Muscle of leg (tissue), 11 donors: ENCODE data around the gene ZNF268. TPM values are rescaled to one million over a fixed set of nuclear protein-coding genes. Genes with fewer than 3 reads are reported as not detected.

ENCODE experiments used
- DNase-seq: peaks from one replicate; pipeline ENCODE4 v3.0.0; 2013
- H3K27ac ChIP-seq: one replicate; pipeline ENCODE4 v1.5.1; 2013; ENCODE audit warnings: mild to moderate bottlenecking, low read length, control low read depth
- H3K27me3 ChIP-seq: one replicate; pipeline ENCODE4 v1.6.1; 2013; ENCODE audit warnings: low read length; ENCODE audit not compliant: control insufficient read depth, insufficient read depth
- H3K36me3 ChIP-seq: one replicate; pipeline ENCODE4 v1.6.1; 2013; ENCODE audit warnings: low read length; ENCODE audit not compliant: control insufficient read depth, insufficient read depth
- H3K4me1 ChIP-seq: one replicate; pipeline ENCODE4 v1.6.1; 2013; ENCODE audit warnings: low read length; ENCODE audit not compliant: control insufficient read depth, insufficient read depth
- H3K4me3 ChIP-seq: one replicate; pipeline ENCODE4 v1.5.1; 2013; ENCODE audit warnings: low read length, control low read depth
- H3K9me3 ChIP-seq: replicated peaks from 2 replicates; pipeline ENCODE4 v1.6.1; 2013; ENCODE audit warnings: low read depth, low read length; ENCODE audit not compliant: control insufficient read depth
- WGBS: methylation state at CpG from one replicate; pipeline ENCODE4 v1.1.5; 2013; ENCODE audit warnings: missing lambda C conversion rate; ENCODE audit not compliant: insufficient coverage; 5-methylcytosine and 5-hydroxymethylcytosine counted together
- polyA plus RNA-seq, 8 donors: library from polyadenylated mRNA; unstranded; fragments of 120-200 nt; gene quantifications; one replicate each; pipeline versions ENCODE4 v1.2.1 to v1.2.3, GENCODE V29; 2013; ENCODE audit warnings: inconsistent platforms in 1 of 8, low replicate concordance in 1 of 8; ENCODE audit not compliant: insufficient read length in 8 of 8, insufficient read depth in 1 of 8
- total RNA-seq: library from RNA; stranded (reverse); fragments of 120-200 nt; gene quantifications from one replicate; pipeline ENCODE4 v1.2.4, GENCODE V29; 2013

The ZNF268 gene
- total and polyA plus RNA-seq, 9 donors, result 6.1 to 17.4 (median 9.5) TPM

GRCh38 chr12:133192847-133193246, 11.6 kb downstream of the ZNF268 start:
- H3K4me1 ChIP-seq, result no peaks in the 10 kb centered on the region
- H3K27me3 ChIP-seq, result no peaks in the 10 kb centered on the region
- H3K4me3 ChIP-seq, result no peak overlapping the region
- DNase-seq, result no peak
- H3K27ac ChIP-seq, result no peak overlapping the region
- 94% methylated on average over 2 of the region's 5 CpGs for WGBS
- H3K9me3 ChIP-seq, result peaks cover 69% of the 10 kb centered on the region
- peaks cover 73% of the 10 kb centered on the region for H3K36me3 ChIP-seq

GRCh38 chr12:133201888-133202287, 20.6 kb downstream of the ZNF268 start:
- Histone ChIP-seq H3K4me1 (no peaks in the 10 kb centered on the region), H3K9me3 (peaks cover 60% of the 10 kb centered on the region), H3K4me3 (no peak overlapping the region), H3K27ac (no peak overlapping the region), H3K36me3 (peaks cover 18% of the 10 kb centered on the region), H3K27me3 (no peaks in the 10 kb centered on the region)
- no CpG with 5 or more reads among the region's 2 CpGs for WGBS
- DNase-seq, result no peak

DNA sequence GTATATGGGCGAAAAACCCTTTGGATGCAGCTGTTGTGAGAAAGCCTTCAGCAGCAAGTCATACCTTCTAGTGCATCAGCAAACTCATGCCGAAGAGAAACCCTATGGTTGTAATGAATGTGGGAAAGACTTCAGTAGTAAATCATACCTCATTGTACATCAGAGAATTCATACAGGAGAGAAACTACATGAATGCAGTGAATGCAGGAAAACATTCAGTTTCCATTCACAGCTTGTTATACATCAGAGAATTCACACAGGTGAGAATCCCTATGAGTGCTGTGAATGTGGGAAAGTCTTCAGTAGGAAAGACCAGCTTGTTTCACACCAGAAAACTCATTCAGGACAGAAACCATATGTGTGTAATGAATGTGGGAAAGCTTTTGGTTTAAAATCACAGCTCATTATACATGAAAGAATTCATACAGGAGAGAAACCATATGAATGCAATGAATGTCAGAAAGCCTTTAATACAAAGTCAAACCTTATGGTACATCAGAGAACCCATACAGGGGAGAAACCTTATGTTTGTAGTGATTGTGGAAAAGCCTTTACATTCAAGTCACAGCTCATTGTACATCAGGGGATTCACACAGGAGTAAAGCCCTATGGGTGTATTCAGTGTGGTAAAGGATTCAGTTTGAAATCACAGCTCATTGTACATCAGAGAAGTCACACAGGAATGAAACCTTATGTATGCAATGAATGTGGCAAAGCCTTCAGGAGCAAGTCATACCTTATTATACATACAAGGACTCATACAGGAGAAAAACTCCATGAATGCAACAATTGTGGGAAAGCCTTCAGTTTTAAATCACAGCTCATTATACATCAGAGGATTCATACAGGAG, 21.4 kb downstream of the ZNF268 start:
- WGBS, result no CpG with 5 or more reads among the region's 2 CpGs
- no peak for DNase-seq
- Histone ChIP-seq H3K4me1 (no peaks in the 10 kb centered on the region), H3K4me3 (no peak overlapping the region), H3K27me3 (no peaks in the 10 kb centered on the region), H3K27ac (no peak overlapping the region), H3K9me3 (peaks cover 64% of the 10 kb centered on the region), H3K36me3 (peaks cover 18% of the 10 kb centered on the region)

DNA sequence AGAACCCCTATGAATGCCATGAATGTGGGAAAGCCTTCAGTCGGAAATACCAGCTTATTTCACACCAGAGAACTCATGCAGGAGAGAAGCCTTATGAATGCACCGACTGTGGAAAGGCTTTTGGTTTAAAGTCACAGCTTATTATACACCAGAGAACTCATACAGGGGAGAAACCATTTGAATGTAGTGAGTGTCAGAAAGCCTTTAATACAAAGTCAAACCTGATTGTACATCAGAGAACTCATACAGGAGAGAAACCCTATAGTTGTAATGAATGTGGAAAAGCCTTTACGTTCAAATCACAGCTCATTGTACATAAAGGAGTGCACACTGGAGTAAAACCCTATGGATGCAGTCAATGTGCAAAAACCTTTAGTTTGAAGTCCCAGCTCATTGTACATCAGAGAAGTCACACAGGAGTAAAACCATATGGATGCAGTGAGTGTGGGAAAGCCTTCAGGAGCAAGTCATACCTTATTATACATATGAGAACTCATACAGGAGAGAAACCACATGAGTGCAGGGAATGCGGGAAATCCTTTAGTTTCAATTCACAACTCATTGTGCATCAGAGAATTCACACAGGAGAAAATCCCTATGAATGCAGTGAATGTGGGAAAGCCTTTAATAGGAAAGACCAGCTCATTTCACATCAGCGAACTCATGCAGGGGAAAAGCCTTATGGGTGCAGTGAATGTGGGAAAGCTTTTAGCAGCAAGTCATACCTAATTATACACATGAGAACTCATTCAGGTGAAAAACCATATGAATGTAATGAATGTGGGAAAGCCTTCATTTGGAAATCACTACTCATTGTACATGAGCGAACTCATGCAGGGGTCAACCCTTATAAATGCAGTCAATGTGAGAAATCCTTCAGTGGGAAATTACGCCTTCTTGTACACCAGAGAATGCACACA, 22.3 kb downstream of the ZNF268 start:
- WGBS, result no CpG with 5 or more reads among the region's 7 CpGs
- DNase-seq, result no peak
- H3K4me1 ChIP-seq, result no peaks in the 10 kb centered on the region
- H3K9me3 ChIP-seq, result peaks cover 73% of the 10 kb centered on the region
- H3K27ac ChIP-seq, result no peak overlapping the region
- H3K27me3 ChIP-seq, result no peaks in the 10 kb centered on the region
- no peak overlapping the region for H3K4me3 ChIP-seq
- H3K36me3 ChIP-seq, result peaks cover 18% of the 10 kb centered on the region

- no peaks in the 10 kb centered on the region for H3K27me3 ChIP-seq
- WGBS, result no CpG with 5 or more reads among the region's 1 CpG
- H3K4me3 ChIP-seq, result no peak overlapping the region
Measured at GRCh38 chr12:133204264-133204603, 22.9 kb downstream of the ZNF268 start.

GRCh38 chr12:133206390-133206789, 25.1 kb downstream of the ZNF268 start:
- Histone ChIP-seq H3K9me3 (peaks cover 85% of the 10 kb centered on the region), H3K4me1 (no peaks in the 10 kb centered on the region), H3K27ac (no peak overlapping the region), H3K4me3 (no peak overlapping the region), H3K27me3 (no peaks in the 10 kb centered on the region), H3K36me3 (peaks cover 18% of the 10 kb centered on the region)
- DNase-seq, result no peak
- no CpG with 5 or more reads among the region's 2 CpGs for WGBS

More at GRCh38 chr12:133204264-133204603, 22.9 kb downstream of the ZNF268 start:
- Histone ChIP-seq H3K9me3 (peaks cover 77% of the 10 kb centered on the region), H3K4me1 (no peaks in the 10 kb centered on the region), H3K27ac (no peak overlapping the region), H3K36me3 (peaks cover 18% of the 10 kb centered on the region)
- no peak for DNase-seq

- no peaks in the 10 kb centered on the region for H3K27me3 ChIP-seq
- no peak for DNase-seq
- no peak overlapping the region for H3K4me3 ChIP-seq
- WGBS, result 74% methylated on average over 2 of the region's 3 CpGs
- H3K36me3 ChIP-seq, result no peaks in the 10 kb centered on the region
- no peak overlapping the region for H3K27ac ChIP-seq
- H3K4me1 ChIP-seq, result no peaks in the 10 kb centered on the region
- H3K9me3 ChIP-seq, result peaks cover 84% of the 10 kb centered on the region
Measured at GRCh38 chr12:133215724-133216123, 34.4 kb downstream of the ZNF268 start.

- H3K27ac ChIP-seq, result no peak overlapping the region
- no peaks in the 10 kb centered on the region for H3K27me3 ChIP-seq
- peaks cover 87% of the 10 kb centered on the region for H3K9me3 ChIP-seq
- H3K36me3 ChIP-seq, result no peaks in the 10 kb centered on the region
- DNase-seq, result no peak
- 51% methylated on average over 3 of the region's 3 CpGs for WGBS
- H3K4me1 ChIP-seq, result no peaks in the 10 kb centered on the region
- H3K4me3 ChIP-seq, result no peak overlapping the region
Measured at GRCh38 chr12:133217219-133217618, 35.9 kb downstream of the ZNF268 start.

GRCh38 chr12:133220521-133220920, 39.2 kb downstream of the ZNF268 start:
- WGBS, result 64% methylated on average over 3 of the region's 6 CpGs
- H3K36me3 ChIP-seq, result no peaks in the 10 kb centered on the region
- H3K4me3 ChIP-seq, result no peak overlapping the region
- H3K27me3 ChIP-seq, result no peaks in the 10 kb centered on the region
- peaks cover 83% of the 10 kb centered on the region for H3K9me3 ChIP-seq
- H3K27ac ChIP-seq, result no peak overlapping the region
- H3K4me1 ChIP-seq, result no peaks in the 10 kb centered on the region
- DNase-seq, result no peak

GRCh38 chr12:133221241-133221640, 39.9 kb downstream of the ZNF268 start:
- H3K9me3 ChIP-seq, result peaks cover 83% of the 10 kb centered on the region

More at GRCh38 chr12:133221241-133221640, 39.9 kb downstream of the ZNF268 start:
- no peak for DNase-seq
- Histone ChIP-seq H3K4me3 (no peak overlapping the region), H3K4me1 (no peaks in the 10 kb centered on the region), H3K27me3 (no peaks in the 10 kb centered on the region), H3K27ac (no peak overlapping the region), H3K36me3 (no peaks in the 10 kb centered on the region)
- WGBS, result 82% methylated on average over 16 of the region's 16 CpGs
